Renal cortical epithelial cell (primary cell): ENCODE data around the gene CC2D1A. TPM values are rescaled to one million over a fixed set of nuclear protein-coding genes. Genes with fewer than 3 reads are reported as not detected.

Experiments used
- DNase-seq: peaks from one replicate; pipeline ENCODE4 v3.0.0-alpha.2; 2011; ENCODE audit warnings: low read depth
- total RNA-seq: library from RNA; depleted of rRNA; stranded (reverse); fragments of >200 nt; gene quantifications from 2 replicates; pipeline ENCODE4 v1.2.3, GENCODE V29; 2014

CC2D1A gene
- 4.9 and 18.1 TPM in 2 replicates for total RNA-seq

GRCh38 chr19:13905634-13906520 is at the start of gene CC2D1A, which contains the start of gene BRME1:
Gene CC2D1A, plus strand, starts transcription at chr19:13906201. Its CDS starts 241 bp downstream, at chr19:13906442.
Gene BRME1, minus strand, starts transcription at chr19:13906117. Its CDS starts 1,225 bp downstream, at chr19:13904892.
- DNase-seq, result peak; percentile 68

- no peak for DNase-seq
These were observed 49.5 kb upstream of the CC2D1A start for GRCh38 chr19:13856497-13856896.

- peak; percentile 65 for DNase-seq
These were observed 46.6 kb upstream of the CC2D1A start for GRCh38 chr19:13859361-13859880.

GRCh38 chr19:13860679-13861391 is 45.2 kb upstream of the CC2D1A start:
- no peak for DNase-seq

GRCh38 chr19:13861392-13861713 is 44.6 kb upstream of the CC2D1A start:
- DNase-seq, result no peak

- DNase-seq, result peak; percentile 81
These were observed 44.1 kb upstream of the CC2D1A start for GRCh38 chr19:13861714-13862531.

- DNase-seq, result no peak
These were observed 41.8 kb upstream of the CC2D1A start for GRCh38 chr19:13864046-13864666.

- no peak for DNase-seq
These were observed 41.1 kb upstream of the CC2D1A start for GRCh38 chr19:13864667-13865570.

- no peak for DNase-seq
These were observed 40.2 kb upstream of the CC2D1A start for GRCh38 chr19:13865571-13866462.

GRCh38 chr19:13866463-13867046 is 39.4 kb upstream of the CC2D1A start:
- DNase-seq, result no peak

- no peak for DNase-seq
These were observed 37.3 kb upstream of the CC2D1A start for GRCh38 chr19:13868663-13869062.

GRCh38 chr19:13869281-13869680 is 36.7 kb upstream of the CC2D1A start:
- no peak for DNase-seq

- DNase-seq, result no peak
These were observed 35.1 kb upstream of the CC2D1A start for GRCh38 chr19:13870873-13871272.

- DNase-seq, result no peak
These were observed 33.7 kb upstream of the CC2D1A start for GRCh38 chr19:13872339-13872694.

GRCh38 chr19:13872695-13873389 is 33.2 kb upstream of the CC2D1A start:
- no peak for DNase-seq

- DNase-seq, result no peak
These were observed 32.0 kb upstream of the CC2D1A start for GRCh38 chr19:13873834-13874515.

GRCh38 chr19:13875824-13876223 is 30.2 kb upstream of the CC2D1A start:
- no peak for DNase-seq

- no peak for DNase-seq
These were observed 29.2 kb upstream of the CC2D1A start, which contains the start of gene NANOS3 for GRCh38 chr19:13876834-13877233. Gene NANOS3, plus strand, starts transcription at chr19:13877134. Its CDS starts 115 bp downstream, at chr19:13877249.
